CD4-positive, CD25-positive, alpha-beta regulatory T cell (primary cell): Measurements from ENCODE around the gene DGCR2. TPM values are rescaled to one million over a fixed set of nuclear protein-coding genes. Genes with fewer than 3 reads are reported as not detected.

Experiments used
- ATAC-seq, 2 donors: fragments of 150-1000 bp; cut with Tn5 transposase; one replicate each; pipeline ENCODE4 v1.10.0; 2021; ENCODE audit warnings: low read depth in 2 of 2, moderate number of reproducible peaks in 2 of 2, moderate library complexity in 1 of 2
- DNase-seq, 3 donors: peaks; one replicate each; pipeline versions ENCODE4 v3.0.0 to v3.0.0-alpha.2; 2012 to 2022; ENCODE audit warnings: mixed read lengths in 1 of 3
- H3K27ac ChIP-seq: one replicate; pipeline ENCODE4 v1.7.0; 2013; ENCODE audit warnings: mild to moderate bottlenecking, low read length; ENCODE audit not compliant: insufficient read depth, poor library complexity, severe bottlenecking
- H3K27me3 ChIP-seq: one replicate; pipeline ENCODE4 v1.7.0; 2013; ENCODE audit warnings: low read length; ENCODE audit not compliant: control insufficient read depth, insufficient read depth
- H3K36me3 ChIP-seq: one replicate; pipeline ENCODE4 v1.7.0; 2013; ENCODE audit warnings: mild to moderate bottlenecking, low read length, moderate library complexity; ENCODE audit not compliant: control insufficient read depth, insufficient read depth
- H3K4me1 ChIP-seq: 2 replicates; pipeline ENCODE4 v1.7.0; 2013; ENCODE audit warnings: mild to moderate bottlenecking, low read length; ENCODE audit not compliant: insufficient read depth, control insufficient read depth, poor library complexity, severe bottlenecking
- H3K4me3 ChIP-seq: one replicate; pipeline ENCODE4 v1.7.0; 2013; ENCODE audit warnings: low read depth, mild to moderate bottlenecking, low read length, moderate library complexity
- H3K9me3 ChIP-seq, 2 experiments: 1 replicate in 1 of 2; 2 replicates in 1 of 2; pipeline ENCODE4 v1.7.0; 2013; ENCODE audit warnings: low read length in 2 of 2, mild to moderate bottlenecking in 1 of 2, moderate library complexity in 1 of 2; ENCODE audit not compliant: control insufficient read depth in 2 of 2
- H3K27ac Mint-ChIP-seq, 3 donors: one replicate each; pipeline ENCODE4 v1.8.0; 2020 to 2022; ENCODE audit warnings: mild to moderate bottlenecking in 3 of 3, mixed read lengths in 3 of 3, moderate library complexity in 2 of 3
- H3K27me3 Mint-ChIP-seq: one replicate; pipeline ENCODE4 v1.8.0; 2022; ENCODE audit warnings: mild to moderate bottlenecking, mixed read lengths
- H3K36me3 Mint-ChIP-seq: one replicate; pipeline ENCODE4 v1.8.0; 2020; ENCODE audit warnings: mixed read lengths
- H3K4me1 Mint-ChIP-seq, 4 donors: one replicate each; pipeline ENCODE4 v1.8.0; 2020 to 2022; ENCODE audit warnings: mixed read lengths in 4 of 4, mild to moderate bottlenecking in 1 of 4
- H3K4me3 Mint-ChIP-seq, 4 donors: one replicate each; pipeline ENCODE4 v1.8.0; 2020 to 2022; ENCODE audit warnings: mild to moderate bottlenecking in 4 of 4, mixed read lengths in 4 of 4, moderate library complexity in 3 of 4
- H3K9me3 Mint-ChIP-seq, 7 donors: one replicate each; pipeline ENCODE4 v1.8.0; 2020 to 2022; ENCODE audit warnings: mixed read lengths in 7 of 7, mild to moderate bottlenecking in 3 of 7, moderate library complexity in 2 of 7
- polyA plus RNA-seq, 4 donors: library from polyadenylated mRNA; unstranded; fragments of 300-500 nt; fragmentation: Illumina TruSeq; gene quantifications; one replicate each; pipeline ENCODE4 v1.2.3, GENCODE V29; 2021
- total RNA-seq: library from RNA; stranded (reverse); gene quantifications from one replicate; pipeline ENCODE4 v1.2.3, GENCODE V29; 2022

DGCR2 gene
- total and polyA plus RNA-seq, 5 donors from 2014 or later = 51.8 to 75.2 (median 58.4) TPM

DNA sequence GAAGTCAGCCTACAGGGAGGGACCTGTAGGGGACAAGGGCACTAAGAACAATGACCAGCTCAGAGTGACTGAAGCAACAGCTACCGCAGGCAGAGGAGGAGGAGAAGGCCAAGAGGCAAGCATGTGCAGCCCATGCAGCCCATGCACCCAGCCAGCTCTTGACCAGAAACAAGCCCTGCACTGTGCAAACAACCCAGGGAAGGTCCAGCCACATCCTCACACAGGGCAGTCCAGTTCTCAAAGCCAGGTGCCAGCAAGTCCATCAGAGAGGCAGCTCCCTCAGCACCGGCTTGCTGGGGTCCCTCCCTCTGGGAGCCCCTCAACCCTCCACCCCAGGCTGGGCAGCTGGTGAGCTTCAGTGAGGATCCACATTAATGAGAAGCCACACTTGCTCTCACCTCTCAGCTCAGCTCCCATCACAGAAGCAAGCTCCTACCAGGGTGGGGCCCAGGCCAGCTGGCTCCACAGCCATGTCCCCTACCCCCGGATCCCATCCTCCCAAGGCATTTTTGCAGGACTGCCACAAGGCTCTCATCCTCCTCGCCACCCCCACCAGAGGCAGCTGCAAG is 7.1 kb downstream of the DGCR2 start:
- Mint-ChIP-seq H3K9me3 (no peaks in the 10 kb centered on the region), H3K27ac (peak overlapping the region; percentile 73 to 95 (median 76)), H3K27me3 (no peaks in the 10 kb centered on the region), H3K4me3 (peak overlapping the region in 3 of 4 donors; percentile 31 to 87 (median 77)), H3K36me3 (peaks cover 25% of the 10 kb centered on the region), H3K4me1 (peaks cover 6 to 88% (median 58%) of the 10 kb centered on the region in 4 donors)
- DNase-seq = no peak
- Histone ChIP-seq H3K4me1 (peaks cover 86% of the 10 kb centered on the region), H3K27ac (no peak overlapping the region), H3K9me3 (no peaks in the 10 kb centered on the region), H3K36me3 (peaks cover 27% of the 10 kb centered on the region), H3K4me3 (no peak overlapping the region), H3K27me3 (no peaks in the 10 kb centered on the region)
- ATAC-seq = no peak

DNA sequence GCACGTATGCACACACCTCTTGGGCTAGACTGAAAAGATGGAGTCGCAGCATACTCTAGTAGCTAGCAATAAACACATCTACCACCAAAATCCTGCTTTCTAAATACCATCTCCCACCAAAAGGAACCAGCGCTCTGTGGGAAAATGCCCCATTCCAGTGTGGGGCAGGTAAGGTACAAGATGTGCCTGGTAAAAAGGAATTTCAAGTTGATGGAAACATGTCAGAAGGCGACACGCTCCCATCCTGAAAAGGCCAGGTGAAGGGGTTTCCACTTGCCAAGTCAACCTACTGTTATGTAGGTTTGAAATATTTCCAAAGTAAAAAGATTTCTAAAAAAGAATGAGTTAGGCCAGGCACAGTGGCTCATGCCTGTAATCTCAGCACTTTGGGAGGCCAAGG is 8.8 kb downstream of the DGCR2 start:
- Mint-ChIP-seq H3K27me3 (no peaks in the 10 kb centered on the region), H3K36me3 (peaks cover 22% of the 10 kb centered on the region), H3K4me1 (peaks cover 13 to 88% (median 61%) of the 10 kb centered on the region in 4 donors), H3K4me3 (no peak overlapping the region), H3K27ac (no peak overlapping the region), H3K9me3 (no peaks in the 10 kb centered on the region)
- no peak overlapping the region for H3K27ac ChIP-seq
- ATAC-seq (no peak), DNase-seq (no peak)
- peaks cover 25% of the 10 kb centered on the region for H3K36me3 ChIP-seq
- peaks cover 84% of the 10 kb centered on the region for H3K4me1 ChIP-seq
- H3K27me3 ChIP-seq = no peaks in the 10 kb centered on the region
- no peaks in the 10 kb centered on the region for H3K9me3 ChIP-seq
- H3K4me3 ChIP-seq = no peak overlapping the region

DNA sequence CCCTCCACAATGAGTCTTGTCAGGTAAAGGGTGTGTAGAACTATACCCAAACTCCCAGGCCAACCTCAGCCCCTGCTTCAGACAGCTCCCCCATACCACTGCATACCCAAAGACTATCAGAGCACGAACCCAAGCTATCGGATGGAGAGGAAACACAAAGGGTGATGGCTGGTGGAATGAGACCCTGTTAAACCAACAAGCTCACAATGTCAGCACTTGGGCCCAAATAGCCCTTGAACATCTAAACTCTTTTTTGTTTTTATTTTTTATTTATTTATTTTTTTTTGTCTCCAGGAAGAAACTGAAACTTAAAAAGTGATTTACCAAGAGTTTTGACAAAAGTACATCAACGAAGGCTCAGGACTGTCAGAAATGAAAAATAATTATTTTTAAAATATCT is 10.6 kb downstream of the DGCR2 start:
- ATAC-seq = no peak
- Histone ChIP-seq H3K9me3 (no peaks in the 10 kb centered on the region), H3K4me3 (peak overlapping the region; percentile 88), H3K27ac (peak overlapping the region; percentile 93), H3K4me1 (peaks cover 84% of the 10 kb centered on the region), H3K36me3 (peaks cover 15% of the 10 kb centered on the region), H3K27me3 (no peaks in the 10 kb centered on the region)
- peaks cover 9 to 88% (median 61%) of the 10 kb centered on the region in 4 donors for H3K4me1 Mint-ChIP-seq
- peak overlapping the region in 3 of 4 donors; percentile 66 to 77 (median 70) for H3K4me3 Mint-ChIP-seq
- H3K27me3 Mint-ChIP-seq = no peaks in the 10 kb centered on the region
- DNase-seq = no peak
- peak overlapping the region; percentile 97 to 99 (median 99) for H3K27ac Mint-ChIP-seq
- H3K9me3 Mint-ChIP-seq = no peaks in the 10 kb centered on the region
- H3K36me3 Mint-ChIP-seq = peaks cover 24% of the 10 kb centered on the region

DNA sequence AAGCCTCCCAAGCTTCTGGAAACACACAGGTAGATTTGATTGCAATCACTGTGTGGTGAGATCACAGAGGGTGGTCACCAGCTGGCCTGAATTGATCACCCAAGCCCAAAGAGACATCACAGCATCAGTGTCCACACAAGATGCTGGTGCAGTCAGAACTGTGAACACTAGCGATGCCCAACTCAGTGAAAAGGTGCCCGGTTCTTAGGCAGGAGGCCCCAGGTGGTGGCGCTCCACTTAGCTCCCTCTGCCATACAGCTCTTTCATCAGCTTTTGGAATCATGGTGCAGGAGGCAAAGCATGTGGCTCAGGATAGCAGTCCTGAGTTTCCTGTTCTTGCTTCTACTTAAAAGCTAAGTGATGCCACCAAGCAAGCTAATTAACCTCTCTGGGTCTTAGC is 11.1 kb downstream of the DGCR2 start:
- peaks cover 10 to 88% (median 61%) of the 10 kb centered on the region in 4 donors for H3K4me1 Mint-ChIP-seq
- no peaks in the 10 kb centered on the region for H3K27me3 Mint-ChIP-seq
- DNase-seq (no peak), ATAC-seq (no peak)
- Histone ChIP-seq H3K4me3 (peak overlapping the region; percentile 88), H3K36me3 (peaks cover 13% of the 10 kb centered on the region), H3K27ac (peak overlapping the region; percentile 93), H3K27me3 (no peaks in the 10 kb centered on the region), H3K4me1 (peaks cover 84% of the 10 kb centered on the region), H3K9me3 (no peaks in the 10 kb centered on the region)
- H3K4me3 Mint-ChIP-seq = peak overlapping the region; percentile 18 to 77 (median 68)
- H3K9me3 Mint-ChIP-seq = no peaks in the 10 kb centered on the region
- peaks cover 21% of the 10 kb centered on the region for H3K36me3 Mint-ChIP-seq
- H3K27ac Mint-ChIP-seq = peak overlapping the region; percentile 97 to 99 (median 99)

DNA sequence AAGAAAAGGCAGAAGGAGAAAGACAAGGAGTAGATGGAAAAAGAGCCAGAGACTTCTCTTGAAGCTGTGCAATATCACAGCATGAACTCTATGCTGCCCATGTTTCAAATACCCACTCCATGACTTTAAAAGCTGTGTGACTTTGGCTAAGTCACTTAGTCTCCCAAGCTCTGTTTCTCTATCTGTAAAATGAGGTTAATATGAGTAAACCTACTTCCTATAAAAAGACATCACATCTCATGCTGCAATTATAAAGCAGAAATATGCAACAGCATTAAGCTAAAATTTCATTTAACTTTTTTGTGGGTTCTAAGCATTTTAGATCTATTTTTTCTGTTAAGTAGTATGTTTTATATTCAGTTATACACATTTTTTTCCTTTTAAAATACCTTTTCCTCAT is 11.6 kb downstream of the DGCR2 start:
- H3K27me3 ChIP-seq = no peaks in the 10 kb centered on the region
- H3K9me3 ChIP-seq = no peaks in the 10 kb centered on the region
- H3K36me3 ChIP-seq = peaks cover 13% of the 10 kb centered on the region
- Mint-ChIP-seq H3K4me1 (peaks cover 11 to 88% (median 59%) of the 10 kb centered on the region in 4 donors), H3K9me3 (no peaks in the 10 kb centered on the region), H3K27me3 (no peaks in the 10 kb centered on the region), H3K36me3 (peaks cover 17% of the 10 kb centered on the region), H3K4me3 (peak overlapping the region; percentile 18 to 77 (median 68)), H3K27ac (peak overlapping the region; percentile 97 to 99 (median 99))
- H3K4me3 ChIP-seq = peak overlapping the region; percentile 88
- ATAC-seq (no peak), DNase-seq (no peak)
- peaks cover 84% of the 10 kb centered on the region for H3K4me1 ChIP-seq
- peak overlapping the region; percentile 93 for H3K27ac ChIP-seq

DNA sequence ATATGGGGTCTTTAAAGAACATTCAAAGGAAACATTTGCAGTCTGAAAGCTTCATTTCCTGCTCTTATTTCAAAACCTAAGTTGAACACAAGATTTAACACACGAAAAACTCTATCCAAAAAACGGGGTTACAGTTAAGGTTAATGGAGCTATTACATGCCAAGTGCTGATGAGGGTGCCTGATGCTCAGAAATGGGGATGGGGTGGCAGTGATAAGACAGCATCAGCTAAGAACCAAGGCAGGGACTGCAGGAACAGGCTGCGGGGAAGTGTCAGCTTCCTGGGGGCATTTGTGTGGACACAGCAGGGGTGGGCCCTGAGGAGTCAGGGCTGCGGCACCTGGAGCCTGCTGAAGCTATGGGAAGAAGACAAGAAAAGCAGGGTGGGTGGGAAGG is 12.2 kb downstream of the DGCR2 start:
- ATAC-seq (no peak), DNase-seq (peak in 1 of 3 donors; percentile 41)
- H3K36me3 Mint-ChIP-seq = peaks cover 14% of the 10 kb centered on the region
- peak overlapping the region; percentile 99 for H3K27ac Mint-ChIP-seq
- H3K27ac ChIP-seq = peak overlapping the region; percentile 93
- H3K27me3 Mint-ChIP-seq = no peaks in the 10 kb centered on the region
- peaks cover 8% of the 10 kb centered on the region for H3K36me3 ChIP-seq
- peak overlapping the region; percentile 65 to 90 (median 86) for H3K4me3 Mint-ChIP-seq
- no peaks in the 10 kb centered on the region for H3K9me3 ChIP-seq
- no peaks in the 10 kb centered on the region for H3K27me3 ChIP-seq
- H3K4me1 Mint-ChIP-seq = peaks cover 11 to 84% (median 55%) of the 10 kb centered on the region in 4 donors
- no peaks in the 10 kb centered on the region for H3K9me3 Mint-ChIP-seq
- H3K4me3 ChIP-seq = peak overlapping the region; percentile 88
- peaks cover 78% of the 10 kb centered on the region for H3K4me1 ChIP-seq

DNA sequence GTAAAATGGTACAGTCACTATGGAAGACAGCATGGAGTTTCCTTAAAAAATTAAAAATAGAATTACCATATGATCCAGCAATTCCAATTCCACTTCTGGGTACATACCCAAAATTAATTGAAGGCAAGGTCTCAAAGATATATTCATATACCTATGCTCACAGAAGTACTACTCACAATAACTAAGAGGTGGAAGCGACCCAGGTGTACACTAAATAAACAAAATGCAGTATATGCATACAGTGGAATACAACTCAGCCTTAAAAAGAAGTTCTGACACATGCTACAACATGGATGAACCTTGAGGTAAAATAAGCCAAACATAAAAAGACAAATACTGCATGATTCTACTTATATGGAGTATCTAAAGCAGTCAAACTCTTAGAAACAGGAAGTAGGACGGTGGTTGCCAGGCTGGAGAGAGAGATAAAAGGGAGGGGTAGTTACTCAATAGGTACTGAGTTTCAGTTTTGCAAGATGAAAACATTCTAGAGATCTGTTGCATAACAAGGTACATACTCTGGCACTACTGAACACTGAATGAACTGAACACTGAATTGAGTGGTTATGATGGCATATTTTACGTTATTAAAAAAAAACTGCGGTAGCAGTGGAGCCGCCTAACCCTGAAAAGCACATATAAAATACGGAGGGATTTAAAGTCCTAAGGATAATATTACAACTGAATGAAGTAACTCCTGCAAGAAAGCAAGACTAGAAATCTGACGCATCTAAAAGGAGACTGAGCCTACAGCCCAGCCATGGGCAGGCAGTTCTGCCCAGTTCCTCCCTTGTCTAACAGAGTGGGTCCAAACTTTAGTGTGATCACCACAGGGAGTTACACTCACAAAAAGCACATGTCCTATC is 12.8 kb downstream of the DGCR2 start:
- Mint-ChIP-seq H3K4me3 (peak overlapping the region; percentile 65 to 90 (median 86)), H3K4me1 (peaks cover 11 to 80% (median 49%) of the 10 kb centered on the region in 4 donors), H3K9me3 (no peaks in the 10 kb centered on the region), H3K27ac (peak overlapping the region; percentile 99), H3K27me3 (no peaks in the 10 kb centered on the region), H3K36me3 (peaks cover 14% of the 10 kb centered on the region)
- H3K27me3 ChIP-seq = no peaks in the 10 kb centered on the region
- DNase-seq (peak; percentile 55 to 94 (median 85)), ATAC-seq (peak; percentile 93 to 94)
- H3K9me3 ChIP-seq = no peaks in the 10 kb centered on the region
- peaks cover 72% of the 10 kb centered on the region for H3K4me1 ChIP-seq
- H3K36me3 ChIP-seq = peaks cover 7% of the 10 kb centered on the region
- H3K4me3 ChIP-seq = peak overlapping the region; percentile 88
- peak overlapping the region; percentile 93 for H3K27ac ChIP-seq
